Measurements from ENCODE around the gene NCF4. TPM values are rescaled to one million over a fixed set of nuclear protein-coding genes. Genes with fewer than 3 reads are reported as not detected.

Gene NCF4
- total and polyA plus RNA-seq, 9 of the 15 experiments (the other 6 are each of a cell fraction or from before 2014, with no cell fraction given): 0.04 to 0.95 (median 0.33) TPM

DNA sequence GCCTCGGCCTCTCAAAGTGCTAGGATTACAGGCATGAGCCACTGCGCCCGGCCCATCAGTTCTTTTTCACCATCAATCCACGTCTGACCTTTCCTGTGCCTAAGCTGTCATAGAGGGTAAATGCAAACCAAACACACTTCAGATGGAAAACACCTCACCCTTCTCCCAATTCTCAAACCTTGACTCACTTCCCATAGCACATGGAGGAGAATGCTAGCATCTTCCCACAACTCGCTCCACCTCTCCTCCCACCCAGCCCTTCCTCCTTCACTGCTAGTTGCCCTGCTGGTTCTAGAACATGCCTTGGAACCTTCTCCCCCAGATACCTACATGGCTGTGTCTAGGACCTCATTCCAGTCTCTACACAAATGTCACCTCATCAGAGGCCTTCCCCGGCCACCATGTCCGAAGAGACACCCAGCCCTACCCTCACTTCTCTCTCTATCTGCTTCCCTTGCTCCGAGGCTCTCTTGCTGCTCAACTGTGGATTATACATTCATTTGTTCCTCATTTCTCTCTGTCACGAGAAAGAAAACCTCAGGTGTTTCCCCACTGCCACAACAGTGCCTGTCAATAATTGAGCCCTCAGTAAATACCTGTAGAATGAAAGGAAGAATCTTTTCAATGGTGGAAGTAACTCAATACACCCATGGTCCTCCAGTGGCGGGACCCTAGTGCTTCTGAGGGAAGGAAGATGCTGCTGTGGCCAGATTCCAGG lies 21.3 kb upstream of the NCF4 start:
- no peak for TF ChIP-seq ZSCAN29 (IDR thresholded peaks at IDR 0.05)
- TF ChIP-seq, protein P1, sequence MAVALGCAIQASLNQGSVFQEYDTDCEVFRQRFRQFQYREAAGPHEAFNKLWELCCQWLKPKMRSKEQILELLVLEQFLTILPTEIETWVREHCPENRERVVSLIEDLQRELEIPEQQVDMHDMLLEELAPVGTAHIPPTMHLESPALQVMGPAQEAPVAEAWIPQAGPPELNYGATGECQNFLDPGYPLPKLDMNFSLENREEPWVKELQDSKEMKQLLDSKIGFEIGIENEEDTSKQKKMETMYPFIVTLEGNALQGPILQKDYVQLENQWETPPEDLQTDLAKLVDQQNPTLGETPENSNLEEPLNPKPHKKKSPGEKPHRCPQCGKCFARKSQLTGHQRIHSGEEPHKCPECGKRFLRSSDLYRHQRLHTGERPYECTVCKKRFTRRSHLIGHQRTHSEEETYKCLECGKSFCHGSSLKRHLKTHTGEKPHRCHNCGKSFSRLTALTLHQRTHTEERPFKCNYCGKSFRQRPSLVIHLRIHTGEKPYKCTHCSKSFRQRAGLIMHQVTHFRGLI (CRISPR knock-in tag; IDR thresholded peaks at IDR 0.05): no peak
- TF ChIP-seq ZNF583 (CRISPR knock-in tag; IDR thresholded peaks at IDR 0.05): no peak
- TF ChIP-seq, protein P2, sequence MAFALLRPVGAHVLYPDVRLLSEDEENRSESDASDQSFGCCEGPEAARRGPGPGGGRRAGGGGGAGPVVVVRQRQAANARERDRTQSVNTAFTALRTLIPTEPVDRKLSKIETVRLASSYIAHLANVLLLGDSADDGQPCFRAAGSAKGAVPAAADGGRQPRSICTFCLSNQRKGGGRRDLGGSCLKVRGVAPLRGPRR (CRISPR knock-in tag; IDR thresholded peaks at IDR 0.05): no peak
- TF ChIP-seq, protein P3, sequence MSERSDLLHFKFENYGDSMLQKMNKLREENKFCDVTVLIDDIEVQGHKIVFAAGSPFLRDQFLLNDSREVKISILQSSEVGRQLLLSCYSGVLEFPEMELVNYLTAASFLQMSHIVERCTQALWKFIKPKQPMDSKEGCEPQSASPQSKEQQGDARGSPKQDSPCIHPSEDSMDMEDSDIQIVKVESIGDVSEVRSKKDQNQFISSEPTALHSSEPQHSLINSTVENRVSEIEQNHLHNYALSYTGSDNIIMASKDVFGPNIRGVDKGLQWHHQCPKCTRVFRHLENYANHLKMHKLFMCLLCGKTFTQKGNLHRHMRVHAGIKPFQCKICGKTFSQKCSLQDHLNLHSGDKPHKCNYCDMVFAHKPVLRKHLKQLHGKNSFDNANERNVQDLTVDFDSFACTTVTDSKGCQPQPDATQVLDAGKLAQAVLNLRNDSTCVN (CRISPR knock-in tag; IDR thresholded peaks at IDR 0.05): no peak
- no peak for TF ChIP-seq STAT5B (CRISPR knock-in tag; IDR thresholded peaks at IDR 0.05)
- TF ChIP-seq, protein P4, sequence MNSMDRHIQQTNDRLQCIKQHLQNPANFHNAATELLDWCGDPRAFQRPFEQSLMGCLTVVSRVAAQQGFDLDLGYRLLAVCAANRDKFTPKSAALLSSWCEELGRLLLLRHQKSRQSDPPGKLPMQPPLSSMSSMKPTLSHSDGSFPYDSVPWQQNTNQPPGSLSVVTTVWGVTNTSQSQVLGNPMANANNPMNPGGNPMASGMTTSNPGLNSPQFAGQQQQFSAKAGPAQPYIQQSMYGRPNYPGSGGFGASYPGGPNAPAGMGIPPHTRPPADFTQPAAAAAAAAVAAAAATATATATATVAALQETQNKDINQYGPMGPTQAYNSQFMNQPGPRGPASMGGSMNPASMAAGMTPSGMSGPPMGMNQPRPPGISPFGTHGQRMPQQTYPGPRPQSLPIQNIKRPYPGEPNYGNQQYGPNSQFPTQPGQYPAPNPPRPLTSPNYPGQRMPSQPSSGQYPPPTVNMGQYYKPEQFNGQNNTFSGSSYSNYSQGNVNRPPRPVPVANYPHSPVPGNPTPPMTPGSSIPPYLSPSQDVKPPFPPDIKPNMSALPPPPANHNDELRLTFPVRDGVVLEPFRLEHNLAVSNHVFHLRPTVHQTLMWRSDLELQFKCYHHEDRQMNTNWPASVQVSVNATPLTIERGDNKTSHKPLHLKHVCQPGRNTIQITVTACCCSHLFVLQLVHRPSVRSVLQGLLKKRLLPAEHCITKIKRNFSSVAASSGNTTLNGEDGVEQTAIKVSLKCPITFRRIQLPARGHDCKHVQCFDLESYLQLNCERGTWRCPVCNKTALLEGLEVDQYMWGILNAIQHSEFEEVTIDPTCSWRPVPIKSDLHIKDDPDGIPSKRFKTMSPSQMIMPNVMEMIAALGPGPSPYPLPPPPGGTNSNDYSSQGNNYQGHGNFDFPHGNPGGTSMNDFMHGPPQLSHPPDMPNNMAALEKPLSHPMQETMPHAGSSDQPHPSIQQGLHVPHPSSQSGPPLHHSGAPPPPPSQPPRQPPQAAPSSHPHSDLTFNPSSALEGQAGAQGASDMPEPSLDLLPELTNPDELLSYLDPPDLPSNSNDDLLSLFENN (IDR thresholded peaks at IDR 0.05; ENCODE audit: low read depth in 2 of 2, low read length in 2 of 2): no peak
- no peak for TF ChIP-seq ZNF133 (CRISPR knock-in tag; IDR thresholded peaks at IDR 0.05)
- TF ChIP-seq SOX6 (IDR thresholded peaks at IDR 0.05): no peak
- TF ChIP-seq, protein P5, sequence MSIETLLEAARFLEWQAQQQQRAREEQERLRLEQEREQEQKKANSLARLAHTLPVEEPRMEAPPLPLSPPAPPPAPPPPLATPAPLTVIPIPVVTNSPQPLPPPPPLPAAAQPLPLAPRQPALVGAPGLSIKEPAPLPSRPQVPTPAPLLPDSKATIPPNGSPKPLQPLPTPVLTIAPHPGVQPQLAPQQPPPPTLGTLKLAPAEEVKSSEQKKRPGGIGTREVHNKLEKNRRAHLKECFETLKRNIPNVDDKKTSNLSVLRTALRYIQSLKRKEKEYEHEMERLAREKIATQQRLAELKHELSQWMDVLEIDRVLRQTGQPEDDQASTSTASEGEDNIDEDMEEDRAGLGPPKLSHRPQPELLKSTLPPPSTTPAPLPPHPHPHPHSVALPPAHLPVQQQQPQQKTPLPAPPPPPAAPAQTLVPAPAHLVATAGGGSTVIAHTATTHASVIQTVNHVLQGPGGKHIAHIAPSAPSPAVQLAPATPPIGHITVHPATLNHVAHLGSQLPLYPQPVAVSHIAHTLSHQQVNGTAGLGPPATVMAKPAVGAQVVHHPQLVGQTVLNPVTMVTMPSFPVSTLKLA (conservative IDR thresholded peaks at IDR 0.05): no peak
- no peak for TF ChIP-seq CHD4 (IDR thresholded peaks at IDR 0.05; ENCODE audit: insufficient read depth, insufficient replicate concordance, low read depth, low read length, poor library complexity, severe bottlenecking)

More for the DNA sequence above, 21.3 kb upstream of the NCF4 start:
- no TSS peak for BruUV-seq (replicated peaks)
- intact Hi-C loops (cut with micrococcal nuclease) (no loop called here), in situ Hi-C loops (cut with MboI) (no loop called here)
- Histone ChIP-seq H3K9me1 (ENCODE audit: control insufficient read depth, insufficient read depth, low read length) (no peaks in the 10 kb centered on the region), H3K4me1 (replicated peaks in 1 of 2; ENCODE audit: control insufficient read depth in 2 of 2, insufficient read depth in 2 of 2, low read length in 2 of 2) (no peaks in the 10 kb centered on the region), H3K9me3 (replicated peaks; ENCODE audit: control insufficient read depth, insufficient read depth, low read depth, low read length) (no peaks in the 10 kb centered on the region), H3K36me3 (ENCODE audit: control insufficient read depth, insufficient read depth, low read length) (no peaks in the 10 kb centered on the region), H4K20me1 (replicated peaks; ENCODE audit: control insufficient read depth, insufficient read depth, low read length) (no peaks in the 10 kb centered on the region), H3K9ac (ENCODE audit: insufficient read depth in 1 of 2, low read depth in 2 of 2, low read length in 2 of 2) (no peak overlapping the region), H2AFZ (ENCODE audit: low read depth, low read length) (no peak overlapping the region), H3K27me3 (ENCODE audit: control insufficient read depth in 2 of 2, insufficient read depth in 2 of 2, low read length in 2 of 2) (peaks cover 0 to 13% of the 10 kb centered on the region in 2 experiments; a peak in 1 of 5 replicates), H3K79me2 (ENCODE audit: control insufficient read depth, insufficient read depth, low read length) (no peaks in the 10 kb centered on the region), H3K27ac (ENCODE audit: extremely low read depth, low read depth, low read length) (no peak overlapping the region), H3K4me3 (no peak overlapping the region), H3K4me2 (ENCODE audit: insufficient read depth, low read length) (no peak overlapping the region)
- POLR2A ChIA-PET: interaction anchor here (0.9 kb wide), 1 partner anchor 53 kb away, joined by 3 read pairs; no protein-coding TSS in a partner anchor
- WGBS (ENCODE audit: insufficient coverage, low coverage, missing lambda C conversion rate): 1% methylated on average over 10 of the region's 10 CpGs
- ATAC-seq: no peak
- no peak for FAIRE-seq
- no peak for DNase-seq (ENCODE audit: extremely low read depth in 1 of 4, low spot score in 3 of 4)
- CTCF ChIA-PET (ENCODE audit: low intra/inter-chr PET ratio): no interaction called here

All from K562 (cell line).